ENCODE measurements around the gene TMEM79.

DNA sequence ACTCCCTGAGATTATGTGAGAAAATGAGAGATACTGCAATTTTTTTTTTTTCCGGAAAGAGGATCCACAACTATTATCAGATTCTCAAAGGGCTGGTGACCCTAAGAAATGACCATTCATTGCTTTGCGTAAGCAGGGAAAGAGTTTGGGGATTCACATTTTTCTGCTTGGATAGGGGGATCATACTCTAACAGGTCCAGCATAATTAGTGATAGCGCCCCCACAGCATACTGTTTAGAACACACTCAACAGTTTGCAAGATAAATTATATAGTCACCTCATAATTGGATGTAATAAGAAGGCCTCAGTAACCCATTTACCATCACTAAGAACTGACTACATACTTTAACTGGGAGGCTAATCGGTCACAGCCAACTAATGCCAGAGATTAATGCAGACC is 52.1 kb downstream of the TMEM79 start:
- TF ChIP-seq, protein P1, sequence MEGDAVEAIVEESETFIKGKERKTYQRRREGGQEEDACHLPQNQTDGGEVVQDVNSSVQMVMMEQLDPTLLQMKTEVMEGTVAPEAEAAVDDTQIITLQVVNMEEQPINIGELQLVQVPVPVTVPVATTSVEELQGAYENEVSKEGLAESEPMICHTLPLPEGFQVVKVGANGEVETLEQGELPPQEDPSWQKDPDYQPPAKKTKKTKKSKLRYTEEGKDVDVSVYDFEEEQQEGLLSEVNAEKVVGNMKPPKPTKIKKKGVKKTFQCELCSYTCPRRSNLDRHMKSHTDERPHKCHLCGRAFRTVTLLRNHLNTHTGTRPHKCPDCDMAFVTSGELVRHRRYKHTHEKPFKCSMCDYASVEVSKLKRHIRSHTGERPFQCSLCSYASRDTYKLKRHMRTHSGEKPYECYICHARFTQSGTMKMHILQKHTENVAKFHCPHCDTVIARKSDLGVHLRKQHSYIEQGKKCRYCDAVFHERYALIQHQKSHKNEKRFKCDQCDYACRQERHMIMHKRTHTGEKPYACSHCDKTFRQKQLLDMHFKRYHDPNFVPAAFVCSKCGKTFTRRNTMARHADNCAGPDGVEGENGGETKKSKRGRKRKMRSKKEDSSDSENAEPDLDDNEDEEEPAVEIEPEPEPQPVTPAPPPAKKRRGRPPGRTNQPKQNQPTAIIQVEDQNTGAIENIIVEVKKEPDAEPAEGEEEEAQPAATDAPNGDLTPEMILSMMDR (optimal IDR thresholded peaks at IDR 0.05 in 1 of 3, IDR thresholded peaks at IDR 0.05 in 1 of 3, conservative IDR thresholded peaks at IDR 0.05 in 1 of 3; ENCODE audit: extremely low read depth in 1 of 3, insufficient read depth in 2 of 3, low read length in 3 of 3) = peak; percentile 7 to 21 (median 9)
- no peak for TF ChIP-seq EZH2 (IDR thresholded peaks at IDR 0.05; ENCODE audit: low read length)

Measured in keratinocyte (primary cell).